ENCODE measurements around the gene CDK6.

GRCh38 chr7:92880212-92881090 is 44.1 kb upstream of the CDK6 start:
- TF ChIP-seq, protein P1, sequence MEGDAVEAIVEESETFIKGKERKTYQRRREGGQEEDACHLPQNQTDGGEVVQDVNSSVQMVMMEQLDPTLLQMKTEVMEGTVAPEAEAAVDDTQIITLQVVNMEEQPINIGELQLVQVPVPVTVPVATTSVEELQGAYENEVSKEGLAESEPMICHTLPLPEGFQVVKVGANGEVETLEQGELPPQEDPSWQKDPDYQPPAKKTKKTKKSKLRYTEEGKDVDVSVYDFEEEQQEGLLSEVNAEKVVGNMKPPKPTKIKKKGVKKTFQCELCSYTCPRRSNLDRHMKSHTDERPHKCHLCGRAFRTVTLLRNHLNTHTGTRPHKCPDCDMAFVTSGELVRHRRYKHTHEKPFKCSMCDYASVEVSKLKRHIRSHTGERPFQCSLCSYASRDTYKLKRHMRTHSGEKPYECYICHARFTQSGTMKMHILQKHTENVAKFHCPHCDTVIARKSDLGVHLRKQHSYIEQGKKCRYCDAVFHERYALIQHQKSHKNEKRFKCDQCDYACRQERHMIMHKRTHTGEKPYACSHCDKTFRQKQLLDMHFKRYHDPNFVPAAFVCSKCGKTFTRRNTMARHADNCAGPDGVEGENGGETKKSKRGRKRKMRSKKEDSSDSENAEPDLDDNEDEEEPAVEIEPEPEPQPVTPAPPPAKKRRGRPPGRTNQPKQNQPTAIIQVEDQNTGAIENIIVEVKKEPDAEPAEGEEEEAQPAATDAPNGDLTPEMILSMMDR (IDR thresholded peaks at IDR 0.05): peak in 3 of 5 experiments; percentile 6 to 28 (median 10)
- no peak for TF ChIP-seq POLR2A (IDR thresholded peaks at IDR 0.05)
- TF ChIP-seq EP300 (IDR thresholded peaks at IDR 0.05; ENCODE audit: low read depth): no peak

All from transverse colon (tissue), 3 donors.